ENCODE results near the gene PRSS57.

DNA sequence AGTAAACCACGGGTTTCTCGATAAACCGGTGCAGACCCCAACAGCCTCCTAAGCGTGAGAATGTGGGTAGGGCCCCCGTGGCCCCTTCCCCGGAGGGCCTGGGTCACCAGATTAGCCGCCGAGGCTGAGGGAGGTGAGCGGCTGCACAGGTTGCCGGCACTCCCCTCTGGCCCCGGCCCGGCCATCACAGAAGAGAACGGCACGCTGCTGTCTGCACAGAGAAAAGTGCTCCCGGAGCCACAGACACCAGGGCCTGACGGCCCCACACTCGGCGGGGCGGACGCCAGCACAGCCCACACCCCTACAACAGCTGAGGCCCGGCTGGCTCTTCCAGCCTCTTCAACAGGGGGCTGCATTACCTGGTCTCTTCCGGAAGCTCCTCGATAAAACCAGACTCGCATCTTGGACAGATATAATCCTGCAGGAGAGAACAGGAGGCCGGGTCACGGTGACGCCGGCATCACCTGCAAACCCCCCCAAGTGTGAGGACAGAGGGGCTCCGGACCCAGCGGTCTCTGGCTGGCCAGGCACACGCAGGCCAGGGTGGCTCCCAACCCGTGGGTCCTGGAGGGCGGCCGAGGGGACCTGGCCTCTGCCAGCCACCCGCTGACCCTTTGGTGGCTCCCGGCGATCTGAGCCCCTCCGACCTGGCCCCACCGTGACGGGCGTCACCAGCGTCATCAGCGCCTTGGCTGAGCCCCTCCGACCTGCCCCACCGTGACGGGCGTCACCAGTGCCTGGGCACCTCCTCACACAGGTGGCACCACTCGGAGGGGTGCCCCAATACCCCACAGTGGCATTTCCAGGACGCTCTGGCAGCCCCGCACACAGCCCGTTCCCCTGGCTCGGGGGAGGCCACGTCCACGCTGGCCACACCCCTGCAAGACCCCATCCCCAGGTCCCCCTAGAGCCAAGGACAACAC, 42.5 kb downstream of the PRSS57 start:
- TF ChIP-seq ZFP3 (tag by site-specific recombination; IDR thresholded peaks at IDR 0.05; ENCODE audit: low read depth) (no peak), ZSCAN30 (tag by site-specific recombination; IDR thresholded peaks at IDR 0.05) (no peak), ZNF121 (tag by site-specific recombination; IDR thresholded peaks at IDR 0.05) (no peak), ZNF214 (tag by site-specific recombination; IDR thresholded peaks at IDR 0.05; ENCODE audit: borderline replicate concordance) (no peak), SALL2 (tag by site-specific recombination; IDR thresholded peaks at IDR 0.05; ENCODE audit: borderline replicate concordance) (no peak), ZNF248 (tag by site-specific recombination; IDR thresholded peaks at IDR 0.05) (no peak), ZNF530 (tag by site-specific recombination; IDR thresholded peaks at IDR 0.05; ENCODE audit: low read depth) (no peak), ZNF585B (tag by site-specific recombination; IDR thresholded peaks at IDR 0.05) (no peak)
- TF ChIP-seq, protein P1, sequence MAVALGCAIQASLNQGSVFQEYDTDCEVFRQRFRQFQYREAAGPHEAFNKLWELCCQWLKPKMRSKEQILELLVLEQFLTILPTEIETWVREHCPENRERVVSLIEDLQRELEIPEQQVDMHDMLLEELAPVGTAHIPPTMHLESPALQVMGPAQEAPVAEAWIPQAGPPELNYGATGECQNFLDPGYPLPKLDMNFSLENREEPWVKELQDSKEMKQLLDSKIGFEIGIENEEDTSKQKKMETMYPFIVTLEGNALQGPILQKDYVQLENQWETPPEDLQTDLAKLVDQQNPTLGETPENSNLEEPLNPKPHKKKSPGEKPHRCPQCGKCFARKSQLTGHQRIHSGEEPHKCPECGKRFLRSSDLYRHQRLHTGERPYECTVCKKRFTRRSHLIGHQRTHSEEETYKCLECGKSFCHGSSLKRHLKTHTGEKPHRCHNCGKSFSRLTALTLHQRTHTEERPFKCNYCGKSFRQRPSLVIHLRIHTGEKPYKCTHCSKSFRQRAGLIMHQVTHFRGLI (tag by site-specific recombination; IDR thresholded peaks at IDR 0.05), result no peak
- TF ChIP-seq, protein P2, sequence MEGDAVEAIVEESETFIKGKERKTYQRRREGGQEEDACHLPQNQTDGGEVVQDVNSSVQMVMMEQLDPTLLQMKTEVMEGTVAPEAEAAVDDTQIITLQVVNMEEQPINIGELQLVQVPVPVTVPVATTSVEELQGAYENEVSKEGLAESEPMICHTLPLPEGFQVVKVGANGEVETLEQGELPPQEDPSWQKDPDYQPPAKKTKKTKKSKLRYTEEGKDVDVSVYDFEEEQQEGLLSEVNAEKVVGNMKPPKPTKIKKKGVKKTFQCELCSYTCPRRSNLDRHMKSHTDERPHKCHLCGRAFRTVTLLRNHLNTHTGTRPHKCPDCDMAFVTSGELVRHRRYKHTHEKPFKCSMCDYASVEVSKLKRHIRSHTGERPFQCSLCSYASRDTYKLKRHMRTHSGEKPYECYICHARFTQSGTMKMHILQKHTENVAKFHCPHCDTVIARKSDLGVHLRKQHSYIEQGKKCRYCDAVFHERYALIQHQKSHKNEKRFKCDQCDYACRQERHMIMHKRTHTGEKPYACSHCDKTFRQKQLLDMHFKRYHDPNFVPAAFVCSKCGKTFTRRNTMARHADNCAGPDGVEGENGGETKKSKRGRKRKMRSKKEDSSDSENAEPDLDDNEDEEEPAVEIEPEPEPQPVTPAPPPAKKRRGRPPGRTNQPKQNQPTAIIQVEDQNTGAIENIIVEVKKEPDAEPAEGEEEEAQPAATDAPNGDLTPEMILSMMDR (tag by site-specific recombination; IDR thresholded peaks at IDR 0.05), result no peak
